NCI-H2107 treated with DMSO at 0.1 percent for 48 hours (cell line): ENCODE data around the gene SLC35F5.
"Not testable (repeated sequence)": the region's sequence is repeated elsewhere in the genome, so short reads cannot be mapped to it uniquely, and the experiment has no call there.

ENCODE experiments used
- DNase-seq: peaks from one replicate; lab custom pipeline; 2025; ENCODE audit not compliant: unreplicated experiment; lab: John Stamatoyannopoulos, UW

Gene SLC35F5

DNA sequence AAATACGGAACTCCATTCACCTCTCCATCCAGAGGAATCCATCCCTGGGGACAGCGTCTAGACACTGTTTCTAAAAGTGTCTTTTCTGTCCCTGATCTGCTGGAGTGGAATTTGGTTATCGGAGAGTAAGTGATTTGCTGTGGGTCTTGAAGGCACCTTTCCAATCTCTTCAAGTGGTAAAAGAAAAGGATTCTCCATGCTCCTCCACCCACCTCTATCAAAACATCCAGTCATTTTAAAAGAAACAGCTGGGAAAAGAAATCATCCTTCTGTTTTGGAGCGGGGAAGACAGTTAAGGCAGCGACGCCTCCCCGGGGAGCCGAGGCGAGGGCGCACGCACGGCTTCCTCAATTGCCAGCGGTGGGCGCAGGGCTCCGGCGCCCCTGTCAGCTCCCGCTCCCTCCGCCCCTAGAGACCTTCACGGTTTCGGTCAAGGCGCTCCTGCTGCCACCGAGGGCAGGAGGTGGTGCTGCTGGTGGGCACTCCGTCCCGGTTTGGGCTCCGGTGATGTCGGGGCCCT lies 547 bp downstream of the SLC35F5 start:
- no peak for DNase-seq

- no peak for DNase-seq
Observed at GRCh38 chr2:113755035-113755834, 1.2 kb downstream of the SLC35F5 start.

GRCh38 chr2:113754160-113754559 lies 2.3 kb downstream of the SLC35F5 start:
- DNase-seq, result no peak

- no peak for DNase-seq
Observed at GRCh38 chr2:113750385-113750784, 6.1 kb downstream of the SLC35F5 start.

DNA sequence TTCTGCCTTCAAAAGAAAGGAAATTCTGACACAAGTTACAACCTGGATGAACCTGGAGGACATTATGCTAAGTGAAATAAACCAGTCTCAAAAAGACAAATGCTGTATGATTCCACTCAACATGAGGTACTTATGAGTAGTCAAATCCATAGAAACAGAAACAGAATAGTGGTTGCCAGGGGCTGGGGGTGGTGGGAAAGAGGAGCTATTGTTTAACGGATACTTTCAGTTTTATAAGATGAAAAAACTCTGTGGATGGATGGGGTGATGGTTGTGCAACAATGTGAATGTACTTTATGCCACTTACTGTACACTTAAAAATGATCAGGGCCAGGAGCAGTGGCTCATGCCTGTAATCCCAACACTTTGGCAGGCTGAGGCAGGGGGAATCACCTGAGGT lies 15.4 kb downstream of the SLC35F5 start:
- no peak for DNase-seq

- no peak for DNase-seq
Observed at GRCh38 chr2:113739849-113740248, 16.6 kb downstream of the SLC35F5 start.

DNA sequence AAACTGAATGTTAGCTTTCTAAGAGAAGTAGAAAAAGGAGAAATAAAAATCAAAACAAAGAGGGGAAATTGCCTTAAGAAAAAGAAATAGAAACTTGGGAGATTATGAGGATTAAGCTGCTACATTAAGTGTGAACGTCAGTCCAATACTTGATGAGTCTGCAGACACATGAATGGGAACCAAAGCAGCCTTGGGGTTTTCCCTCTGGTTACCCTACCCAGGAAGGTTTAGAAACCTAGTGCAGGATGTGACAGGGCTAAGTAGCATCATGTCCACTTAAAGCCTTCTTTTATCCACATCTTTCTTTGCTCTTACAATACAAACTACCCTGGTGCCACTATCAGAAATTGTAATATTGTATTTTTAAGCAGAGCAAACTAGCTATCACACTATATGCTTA lies 22.3 kb downstream of the SLC35F5 start:
- no peak for DNase-seq

GRCh38 chr2:113724010-113724409 lies 32.4 kb downstream of the SLC35F5 start:
- no peak for DNase-seq

GRCh38 chr2:113723411-113723810 lies 33.0 kb downstream of the SLC35F5 start:
- DNase-seq, result no peak

DNA sequence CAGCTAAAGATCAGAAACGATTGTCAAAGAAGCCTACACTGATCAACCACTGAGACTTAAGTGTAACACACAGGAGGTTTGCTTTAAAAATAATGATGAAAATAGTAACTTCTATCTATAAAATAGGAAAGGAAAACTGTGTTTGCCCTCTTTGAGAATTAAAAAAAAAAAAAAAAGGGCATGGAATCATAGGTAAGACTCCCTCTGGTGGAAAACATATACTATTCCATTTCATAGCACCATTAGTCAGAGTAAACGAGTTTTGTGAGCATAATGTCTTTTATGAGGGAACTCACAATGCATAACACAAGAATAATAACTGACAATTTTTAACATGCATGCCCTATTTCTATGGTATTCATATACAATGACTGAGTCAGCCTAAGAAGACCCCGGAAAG lies 36.3 kb downstream of the SLC35F5 start:
- peak; percentile 19 for DNase-seq

GRCh38 chr2:113716291-113716690 lies 40.2 kb downstream of the SLC35F5 start:
- DNase-seq, result no peak

GRCh38 chr2:113712941-113713340 lies 43.5 kb downstream of the SLC35F5 start:
- no peak for DNase-seq

DNA sequence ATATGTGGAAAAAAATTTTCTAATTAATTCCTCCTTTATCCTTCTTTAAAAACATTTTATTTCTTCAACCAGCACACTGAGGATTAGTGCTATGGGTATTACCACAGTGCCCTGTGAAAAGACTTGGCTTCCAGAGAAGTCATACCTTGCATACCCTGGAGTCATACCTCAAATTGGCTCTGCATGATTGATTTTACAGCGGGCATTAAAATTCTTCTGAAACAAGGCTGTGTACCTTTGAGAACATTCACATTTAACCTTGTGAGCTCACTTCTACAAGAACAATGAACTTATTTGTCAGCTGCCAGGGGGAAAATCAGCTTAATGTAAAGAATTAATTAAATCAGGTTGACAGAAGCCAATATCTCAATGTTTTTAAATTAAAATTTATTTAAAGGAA lies 44.6 kb downstream of the SLC35F5 start:
- DNase-seq, result no peak

- peak; percentile 28 for DNase-seq
Observed at GRCh38 chr2:113709022-113709421, 47.4 kb downstream of the SLC35F5 start.

DNA sequence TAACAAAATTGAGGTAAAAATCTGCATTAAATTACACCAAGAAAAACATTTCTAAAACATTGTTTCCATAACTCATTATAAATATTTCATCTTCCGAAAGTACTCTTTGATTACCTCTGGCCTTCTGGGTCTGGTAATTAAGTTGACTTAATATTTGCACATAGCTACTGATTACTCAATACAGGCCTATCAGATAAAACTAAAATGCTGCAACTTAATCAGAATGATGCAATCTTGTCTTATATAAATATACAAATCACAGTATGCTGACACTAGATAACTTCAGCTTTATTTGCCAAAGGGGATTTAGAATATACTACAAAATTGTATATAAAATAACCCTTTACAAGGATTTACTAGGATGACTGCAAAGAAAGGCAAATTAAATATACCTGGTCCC lies 49.3 kb downstream of the SLC35F5 start:
- DNase-seq, result no peak

DNA sequence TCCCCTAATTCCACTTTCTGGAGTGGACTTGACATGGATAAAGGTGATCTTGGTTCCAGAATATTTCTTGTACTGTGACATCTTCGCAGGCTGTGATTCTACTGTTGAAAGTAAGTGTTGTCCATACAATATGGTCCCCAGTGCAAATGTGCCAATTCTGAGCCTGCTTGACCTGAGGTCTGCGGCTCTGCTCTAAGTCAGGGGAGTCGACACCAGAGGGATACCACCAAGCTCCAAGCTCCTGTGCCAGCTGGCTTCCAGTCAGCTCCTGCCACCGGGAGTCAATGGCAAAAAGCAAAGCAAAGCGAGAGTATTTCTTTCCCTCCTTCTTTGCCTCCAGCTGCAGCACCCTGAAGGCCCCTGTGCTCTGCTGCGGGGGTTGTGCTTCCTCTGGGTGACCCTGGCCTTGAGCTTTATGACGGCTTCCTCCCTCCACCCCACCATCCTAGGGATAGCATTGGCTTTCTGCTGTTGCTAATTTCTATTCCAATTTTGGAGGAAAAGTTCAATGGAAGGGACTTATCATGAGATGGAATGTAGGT lies 50.4 kb downstream of the SLC35F5 start:
- DNase-seq, result no peak

GRCh38 chr2:113704300-113704993 lies 52.0 kb downstream of the SLC35F5 start:
- not testable (repeated sequence) for DNase-seq

GRCh38 chr2:113703386-113704299 lies 52.8 kb downstream of the SLC35F5 start:
- DNase-seq, result no peak

- DNase-seq, result peak; percentile 5
Observed at GRCh38 chr2:113700186-113700841, 56.1 kb downstream of the SLC35F5 start.

GRCh38 chr2:113698892-113699447 lies 57.5 kb downstream of the SLC35F5 start:
- no peak for DNase-seq
